Right ventricle myocardium inferior (tissue), 1 donor: Measurements from ENCODE around the gene ONECUT2. TPM values are rescaled to one million over a fixed set of nuclear protein-coding genes. Genes with fewer than 3 reads are reported as not detected.

Source experiments
- ATAC-seq: fragments of 200-7000 bp; cut with Tn5 transposase; one replicate; pipeline ENCODE4 v1.9.1; 2020; ENCODE audit warnings: mild to moderate bottlenecking, moderate library complexity
- DNase-seq: peaks from one replicate; pipeline ENCODE4 v3.0.0; 2021; ENCODE audit errors: missing footprints
- intact Hi-C: fragments of 100-400 bp; cut with DNase I; formaldehyde crosslinking; loops from one replicate; pipeline ENCODE4 v1.11.0; 2022
- total RNA-seq: library from RNA; stranded (reverse); fragmentation: NEBNext Ultra II Directional; extraction: Animal tissue kit (Norgen Biotek cat#: 25700); gene quantifications from one replicate; pipeline ENCODE4 v1.2.1, GENCODE V29; 2021
- donor health status: DM: no; HTN: yes; CAD: no; lungs with severe emphysema.

The ONECUT2 gene
- total RNA-seq, 1 donor from 2014 or later: 0.03 TPM

- DNase-seq (no peak), ATAC-seq (no peak)
- intact Hi-C loops: no loop called here
These were observed 6.1 kb downstream of the ONECUT2 start for GRCh38 chr18:57441071-57441794.

- DNase-seq: no peak
- no peak for ATAC-seq
- intact Hi-C loops: no loop called here
These were observed 8.1 kb downstream of the ONECUT2 start for GRCh38 chr18:57443247-57443646.

GRCh38 chr18:57443702-57444101 is 8.5 kb downstream of the ONECUT2 start:
- DNase-seq: no peak
- no peak for ATAC-seq
- intact Hi-C loops: no loop called here

GRCh38 chr18:57444301-57444759 is 9.2 kb downstream of the ONECUT2 start:
- intact Hi-C loops: no loop called here
- DNase-seq (no peak), ATAC-seq (no peak)

- DNase-seq: no peak
- no peak for ATAC-seq
- intact Hi-C loops: no loop called here
These were observed 10.5 kb downstream of the ONECUT2 start for GRCh38 chr18:57445488-57446319.

- intact Hi-C loops: no loop called here
- no peak for DNase-seq
- ATAC-seq: no peak
These were observed 11.1 kb downstream of the ONECUT2 start for GRCh38 chr18:57446322-57446721.

GRCh38 chr18:57447154-57447621 is 12.0 kb downstream of the ONECUT2 start:
- intact Hi-C loops: no loop called here
- no peak for ATAC-seq
- DNase-seq: no peak

GRCh38 chr18:57455576-57456129 is 20.5 kb downstream of the ONECUT2 start:
- DNase-seq (no peak), ATAC-seq (no peak)
- intact Hi-C loops: no loop called here

GRCh38 chr18:57461652-57462269 is 26.6 kb downstream of the ONECUT2 start:
- ATAC-seq: no peak
- intact Hi-C loops: no loop called here
- no peak for DNase-seq

GRCh38 chr18:57466307-57466706 is 31.1 kb downstream of the ONECUT2 start:
- no peak for DNase-seq
- no peak for ATAC-seq
- intact Hi-C loops: no loop called here

GRCh38 chr18:57466745-57467409 is 31.7 kb downstream of the ONECUT2 start:
- intact Hi-C loops: no loop called here
- ATAC-seq (no peak), DNase-seq (no peak)

- DNase-seq (no peak), ATAC-seq (no peak)
- intact Hi-C loops: no loop called here
These were observed 34.7 kb downstream of the ONECUT2 start for GRCh38 chr18:57469884-57470283.

- no peak for ATAC-seq
- intact Hi-C loops: no loop called here
- no peak for DNase-seq
These were observed 40.2 kb downstream of the ONECUT2 start for GRCh38 chr18:57475408-57475807.

GRCh38 chr18:57475903-57476302 is 40.7 kb downstream of the ONECUT2 start:
- ATAC-seq (no peak), DNase-seq (no peak)
- intact Hi-C loops: no loop called here

- DNase-seq (no peak), ATAC-seq (no peak)
- intact Hi-C loops: no loop called here
These were observed 45.6 kb downstream of the ONECUT2 start for GRCh38 chr18:57480733-57481132.

- DNase-seq: no peak
- intact Hi-C loops: no loop called here
- ATAC-seq: no peak
These were observed 62.5 kb downstream of the ONECUT2 start for GRCh38 chr18:57497372-57498294.

GRCh38 chr18:57498682-57499256 is 63.6 kb downstream of the ONECUT2 start:
- no peak for ATAC-seq
- intact Hi-C loops: no loop called here
- DNase-seq: no peak
